IPS DF 4.7 (cell line): ENCODE results near the gene ARMH4.
"Not testable (repeated sequence)": the region's sequence is repeated elsewhere in the genome, so short reads cannot be mapped to it uniquely, and the experiment has no call there.

Source experiments
- DNase-seq: peaks from one replicate; pipeline ENCODE4 v3.0.0-alpha.2; 2013; ENCODE audit warnings: low spot score; ENCODE audit errors: extremely low read depth

The ARMH4 gene

GRCh38 chr14:58146399-58146798, 5.6 kb downstream of the ARMH4 start:
- no peak for DNase-seq

DNA sequence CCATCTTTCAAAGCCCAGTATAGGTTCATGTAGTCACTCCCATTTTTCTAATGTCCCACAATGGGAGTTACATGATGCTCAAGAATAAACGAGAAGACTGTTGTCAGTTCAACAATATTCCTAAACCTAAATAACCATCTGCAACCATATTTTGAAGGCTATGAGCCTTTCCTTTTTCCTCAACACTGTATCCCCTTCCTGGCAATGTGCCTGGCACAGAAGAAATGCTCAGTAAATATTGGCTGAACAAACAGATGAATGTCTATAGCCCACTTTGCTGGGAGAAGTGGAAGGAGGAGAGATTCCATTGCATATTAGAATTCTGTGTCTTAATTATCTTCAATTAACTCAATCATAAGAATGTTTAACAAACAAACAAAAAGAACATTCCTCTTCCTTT, 6.1 kb downstream of the ARMH4 start:
- no peak for DNase-seq

DNA sequence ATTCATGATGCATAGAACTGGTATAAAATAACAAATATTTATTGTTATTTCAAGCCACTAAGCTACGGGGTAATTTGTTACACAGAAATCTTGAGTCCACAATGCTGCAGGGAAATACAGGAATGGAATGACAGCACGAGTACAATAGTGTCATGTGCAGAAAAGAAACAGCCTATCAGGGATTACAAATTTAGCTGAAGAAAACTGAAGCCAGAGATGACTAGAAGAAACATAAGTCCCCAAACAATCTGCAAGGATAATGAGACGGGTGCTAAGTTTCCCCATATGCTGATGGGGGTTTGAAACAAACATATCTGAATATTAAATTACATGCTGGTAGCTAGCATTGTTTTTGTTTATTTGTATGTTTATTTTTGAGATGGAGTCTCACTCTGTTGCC, 8.9 kb downstream of the ARMH4 start:
- DNase-seq = no peak

GRCh38 chr14:58141893-58142292, 10.1 kb downstream of the ARMH4 start:
- no peak for DNase-seq

GRCh38 chr14:58138714-58139482, 13.1 kb downstream of the ARMH4 start:
- no peak for DNase-seq

GRCh38 chr14:58138031-58138713, 13.8 kb downstream of the ARMH4 start:
- no peak for DNase-seq

DNA sequence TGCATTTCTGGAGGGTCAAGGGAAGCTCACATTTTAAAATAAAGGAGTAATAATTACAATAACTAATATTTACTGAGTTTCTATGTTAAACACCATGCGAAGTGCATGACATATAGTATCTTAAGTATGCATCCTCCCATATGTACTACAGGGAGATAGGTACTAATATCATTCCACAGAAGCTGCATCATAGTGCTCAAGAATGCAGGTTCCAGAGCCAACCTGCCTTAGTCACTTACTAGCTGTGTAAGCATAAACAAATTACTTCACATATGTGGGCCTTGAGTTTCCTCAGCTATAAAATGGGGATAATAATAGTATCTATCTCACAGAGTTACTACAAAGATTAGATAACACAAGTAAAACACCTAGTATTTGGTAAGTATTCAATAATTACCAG, 18.3 kb downstream of the ARMH4 start:
- DNase-seq = no peak

DNA sequence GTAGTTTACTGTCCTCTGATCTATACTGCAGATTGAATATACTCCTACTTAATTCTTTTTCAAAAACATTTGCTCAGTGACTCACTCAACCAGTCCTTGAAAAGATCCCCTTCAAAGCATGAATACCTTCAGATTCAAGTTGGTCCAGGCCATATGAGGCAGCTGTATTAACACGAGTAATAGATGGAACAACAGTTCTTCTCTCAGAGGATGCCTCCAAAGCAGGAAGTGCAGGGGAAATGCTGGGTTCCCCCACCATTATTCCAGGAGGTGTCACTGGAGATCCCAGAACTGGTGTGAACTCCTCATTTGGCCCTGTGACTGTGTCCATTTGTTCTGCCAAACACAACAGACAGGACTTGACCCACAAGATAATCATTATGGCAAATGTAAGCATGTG, 20.6 kb downstream of the ARMH4 start:
- DNase-seq = no peak

DNA sequence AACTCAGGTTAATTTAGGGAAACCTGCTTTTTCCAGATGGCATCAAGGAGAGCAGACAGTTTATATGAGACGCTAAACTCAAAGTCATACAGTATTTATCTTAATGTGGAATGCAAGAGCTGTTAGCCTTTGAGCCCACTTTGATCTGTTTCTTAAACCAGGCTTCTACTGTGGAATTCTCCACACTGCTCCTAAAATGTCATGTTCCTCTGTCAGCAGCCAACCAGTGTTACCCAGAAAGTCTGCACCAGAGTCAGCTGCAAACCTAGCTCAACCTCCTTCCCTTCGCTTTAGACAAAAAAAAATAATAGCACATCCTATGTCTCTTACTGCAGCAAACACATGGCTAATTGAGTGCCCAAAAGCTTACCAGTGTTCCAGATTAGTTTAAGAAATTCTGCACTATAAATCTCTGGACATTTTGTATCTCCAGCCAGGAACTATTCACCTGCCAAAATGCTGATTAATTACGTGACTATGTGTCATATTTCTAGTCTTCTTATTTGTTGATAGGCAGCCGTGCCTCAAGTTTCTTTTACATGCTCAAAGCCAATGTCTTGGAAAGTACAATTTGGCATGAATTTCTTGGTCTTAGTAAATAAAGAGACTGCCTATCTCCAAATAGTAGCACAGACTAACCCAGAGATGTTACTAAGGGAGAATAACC, 21.8 kb downstream of the ARMH4 start:
- DNase-seq = no peak

- no peak for DNase-seq
Observed at GRCh38 chr14:58129208-58129607, 22.8 kb downstream of the ARMH4 start.

GRCh38 chr14:58128416-58128815, 23.6 kb downstream of the ARMH4 start:
- no peak for DNase-seq

DNA sequence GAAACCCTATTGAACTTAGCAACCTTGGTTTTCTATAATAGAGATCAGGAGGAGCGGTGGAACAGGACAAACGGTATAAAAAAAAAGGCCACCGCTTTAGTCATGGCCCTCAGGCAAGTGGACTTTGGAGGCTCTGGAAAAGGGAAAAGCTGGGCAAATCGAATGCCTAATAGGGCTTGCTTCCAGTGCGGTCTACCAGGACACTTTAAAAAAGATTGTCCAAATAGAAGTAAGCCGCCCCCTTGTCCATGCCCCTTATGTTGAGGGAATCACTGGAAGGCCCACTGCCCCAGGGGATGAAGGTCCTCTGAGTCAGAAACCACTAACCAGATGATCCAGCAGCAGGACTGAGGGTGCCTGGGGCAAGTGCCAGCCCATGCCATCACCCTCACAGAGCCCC, 29.5 kb downstream of the ARMH4 start:
- not testable (repeated sequence) for DNase-seq

- no peak for DNase-seq
Observed at GRCh38 chr14:58121530-58122186, 30.4 kb downstream of the ARMH4 start.

- DNase-seq = no peak
Observed at GRCh38 chr14:58119381-58119780, 32.6 kb downstream of the ARMH4 start.

- no peak for DNase-seq
Observed at GRCh38 chr14:58118097-58118815, 33.8 kb downstream of the ARMH4 start.

DNA sequence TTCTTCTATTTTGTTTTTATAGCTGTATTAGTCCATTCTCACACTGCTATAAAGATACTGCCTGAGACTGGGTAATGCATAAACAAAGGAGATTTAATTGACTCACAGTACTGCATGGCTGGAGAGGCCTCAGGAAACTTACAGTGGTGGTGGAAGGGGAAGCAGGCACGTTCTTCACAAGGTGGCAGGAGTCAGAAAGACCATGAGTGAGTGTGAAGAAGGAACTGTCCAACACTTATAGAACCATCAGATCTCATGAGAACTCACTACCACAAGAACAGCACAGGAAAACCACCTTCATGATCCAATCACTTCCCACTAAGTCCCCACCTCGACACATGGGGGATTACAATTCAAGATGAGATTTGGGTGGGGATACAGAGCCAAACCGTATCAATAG, 42.3 kb downstream of the ARMH4 start:
- no peak for DNase-seq

DNA sequence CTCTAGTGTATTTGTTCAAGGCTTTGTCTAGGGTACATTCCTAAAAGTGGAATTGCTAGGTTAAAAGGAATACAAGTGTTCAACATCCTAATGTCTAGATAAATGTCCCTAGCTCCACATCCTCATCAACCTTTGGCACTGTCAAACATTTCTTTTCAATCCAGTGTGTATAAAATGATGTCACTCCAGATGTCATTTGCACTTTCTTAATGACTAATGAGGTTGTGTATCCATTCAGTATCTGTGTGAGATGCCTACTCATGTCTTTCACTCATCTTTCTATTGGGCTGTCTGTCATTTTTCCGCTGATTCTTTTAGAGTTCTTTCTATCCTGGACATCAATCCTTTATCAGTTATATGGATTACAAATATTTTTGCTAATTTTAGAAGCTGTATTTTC, 43.3 kb downstream of the ARMH4 start:
- DNase-seq = no peak

- DNase-seq = peak; percentile 14
Observed at GRCh38 chr14:58107947-58108552, 44.0 kb downstream of the ARMH4 start.

DNA sequence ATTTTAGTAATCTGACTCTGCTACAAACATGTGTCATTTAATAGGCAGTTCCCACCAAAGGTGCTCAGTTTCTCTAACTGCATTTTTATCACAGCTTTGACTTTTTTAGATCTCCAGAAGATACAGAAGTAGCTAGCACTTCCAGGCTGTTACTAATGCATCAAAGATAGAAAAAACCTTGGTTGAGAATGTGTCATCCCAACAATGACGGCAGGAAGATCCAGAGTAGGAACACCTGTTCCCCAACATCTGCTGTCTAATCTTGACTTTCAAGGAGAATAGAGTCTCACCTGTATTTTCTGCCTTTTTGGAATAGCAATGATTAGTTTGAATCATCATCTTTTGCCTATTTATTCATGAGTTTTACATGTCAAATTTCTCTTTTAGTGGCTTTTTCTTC, 45.0 kb downstream of the ARMH4 start:
- DNase-seq = no peak

GRCh38 chr14:58106446-58106845, 45.6 kb downstream of the ARMH4 start:
- no peak for DNase-seq

DNA sequence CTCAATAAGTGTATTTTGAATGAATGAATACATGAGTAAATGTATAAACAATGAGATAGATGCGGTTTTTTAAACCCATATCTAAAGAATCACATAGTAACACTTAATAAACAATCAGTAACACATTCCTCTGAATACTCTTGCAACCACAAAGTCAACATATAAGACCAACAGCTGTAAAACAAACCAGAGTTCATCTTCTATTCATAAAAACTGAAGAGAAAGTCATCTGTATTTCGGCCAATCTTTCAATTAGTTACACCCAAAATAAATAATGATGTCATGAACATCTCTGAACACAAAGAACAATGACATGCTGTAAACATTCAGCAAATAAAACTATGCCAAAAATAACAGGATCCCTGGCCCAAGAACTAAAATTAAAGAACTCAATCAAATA, 47.2 kb downstream of the ARMH4 start:
- no peak for DNase-seq
